GM18508 (cell line): ENCODE measurements around the gene ARL16.

Source experiments
- ATAC-seq: cut with Tn5 transposase; IDR thresholded peaks from one replicate; pipeline ENCODE4 v1.9.1; 2021; ENCODE audit warnings: moderate number of reproducible peaks; ENCODE audit not compliant: insufficient read depth, unreplicated experiment

The ARL16 gene

GRCh38 chr17:81683584-81684441 is at the start of gene ARL16, which contains the start of gene HGS:
TSS of gene ARL16 (minus strand) at chr17:81683797. CDS start at chr17:81683753, 44 bp downstream.
TSS of gene HGS (plus strand) at chr17:81684011. CDS start at chr17:81684067, 56 bp downstream.
- ATAC-seq = peak; percentile 86

DNA sequence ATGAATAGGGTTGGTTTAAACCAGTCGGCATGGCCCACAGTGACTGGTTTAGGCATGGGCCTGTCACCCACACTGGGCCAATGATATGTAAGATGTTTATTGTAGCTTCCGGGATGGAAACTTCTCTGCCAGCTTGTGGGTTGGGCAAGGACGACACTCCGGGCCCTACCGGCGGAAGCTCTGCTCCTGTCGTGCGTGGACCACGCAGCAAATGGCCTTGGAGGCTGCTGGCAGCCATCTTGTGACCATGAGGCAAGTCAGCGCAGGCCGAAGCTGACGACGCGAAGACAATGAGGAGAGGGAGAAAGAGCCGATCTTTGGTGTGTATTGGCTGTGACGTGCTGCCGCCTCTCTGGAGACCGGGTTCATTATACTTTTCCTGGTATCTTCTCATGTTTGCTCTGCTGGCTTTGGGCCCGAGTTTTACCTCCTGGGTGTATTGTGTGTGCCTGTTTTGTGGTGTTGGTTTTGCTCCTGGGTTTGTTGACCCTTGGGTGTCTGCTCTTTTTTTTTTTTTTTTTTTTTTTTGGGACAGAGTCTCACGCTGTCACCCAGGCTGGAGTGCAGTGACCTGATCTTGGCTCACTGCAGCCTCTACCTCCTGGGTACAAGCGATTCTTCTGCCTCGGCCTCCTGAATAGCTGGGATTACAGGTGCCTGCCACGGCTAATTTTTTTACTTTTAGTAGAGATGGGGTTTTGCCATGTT is 43.9 kb upstream of the ARL16 start:
- no peak for ATAC-seq

- no peak for ATAC-seq
Measured at GRCh38 chr17:81726004-81726403, 42.4 kb upstream of the ARL16 start.

DNA sequence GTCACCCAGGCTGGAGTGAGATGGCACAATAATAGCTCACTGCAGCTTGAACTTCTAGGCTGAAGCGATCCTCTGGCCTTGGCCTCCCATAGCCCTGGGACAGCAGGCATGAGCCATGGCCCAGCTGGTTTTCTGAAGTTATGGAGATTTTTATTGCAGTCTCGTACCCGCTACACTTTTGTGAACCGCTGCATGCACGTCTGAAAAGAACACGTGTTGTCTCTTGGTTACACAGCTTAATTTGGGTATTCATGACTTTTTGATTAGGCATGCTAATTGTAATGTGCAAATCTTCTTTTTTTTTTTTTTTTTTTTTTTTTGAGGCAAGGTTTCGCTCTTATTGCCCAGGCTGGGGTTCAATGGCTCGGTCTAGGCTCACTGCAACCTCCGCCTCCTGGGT is 41.8 kb upstream of the ARL16 start:
- ATAC-seq = no peak

DNA sequence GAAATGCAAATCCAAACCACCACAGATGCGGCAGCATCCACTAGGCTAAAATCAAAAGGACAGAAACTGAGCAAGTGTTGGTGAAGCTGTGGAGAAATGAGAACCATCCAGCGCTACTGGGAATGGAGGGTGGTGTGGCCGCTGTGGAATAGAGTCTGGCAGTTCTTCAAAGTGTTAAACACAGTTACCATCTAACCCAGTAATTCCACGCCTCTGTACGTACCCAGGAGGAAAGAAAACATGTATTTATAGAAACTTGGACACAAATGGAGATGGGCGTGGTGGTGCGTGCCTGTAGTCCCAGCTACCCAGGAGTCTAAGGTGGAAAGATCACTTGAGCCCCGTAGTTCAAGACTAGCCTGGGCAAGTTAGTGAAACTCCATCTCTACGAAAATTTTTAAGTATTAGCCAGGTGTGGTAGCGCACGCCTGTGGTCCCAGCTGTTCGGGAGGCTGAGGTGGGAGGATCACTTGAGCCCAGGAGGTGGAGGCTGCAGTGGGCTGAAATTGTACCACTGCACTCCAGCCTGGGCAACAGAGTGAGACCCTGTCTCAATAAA is 40.1 kb upstream of the ARL16 start:
- ATAC-seq = no peak

GRCh38 chr17:81722184-81723120 is 38.9 kb upstream of the ARL16 start:
- ATAC-seq = no peak

- ATAC-seq = no peak
Measured at GRCh38 chr17:81720267-81721071, 36.9 kb upstream of the ARL16 start.

- no peak for ATAC-seq
Measured at GRCh38 chr17:81719410-81720266, 36.0 kb upstream of the ARL16 start.

DNA sequence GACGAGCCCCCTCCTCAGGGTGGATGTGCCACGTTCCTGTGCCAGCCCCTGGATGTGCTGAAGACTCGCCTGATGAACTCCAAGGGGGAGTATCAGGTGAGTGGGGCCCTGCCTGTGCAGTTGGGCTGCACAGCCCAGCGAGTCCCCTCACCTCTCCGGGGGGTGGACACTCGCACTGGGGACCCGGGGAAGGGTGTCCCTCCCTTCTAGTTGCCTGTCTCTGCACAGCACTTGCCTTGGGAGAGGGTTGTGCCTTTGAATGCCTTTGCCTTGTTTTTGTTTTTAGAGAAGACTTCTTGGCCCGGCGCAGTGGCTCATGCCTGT is 34.1 kb upstream of the ARL16 start:
- no peak for ATAC-seq

GRCh38 chr17:81717049-81717765 is 33.6 kb upstream of the ARL16 start:
- ATAC-seq = no peak

- no peak for ATAC-seq
Measured at GRCh38 chr17:81716674-81716996, 33.0 kb upstream of the ARL16 start.

GRCh38 chr17:81715872-81716673 is 32.5 kb upstream of the ARL16 start:
- no peak for ATAC-seq

DNA sequence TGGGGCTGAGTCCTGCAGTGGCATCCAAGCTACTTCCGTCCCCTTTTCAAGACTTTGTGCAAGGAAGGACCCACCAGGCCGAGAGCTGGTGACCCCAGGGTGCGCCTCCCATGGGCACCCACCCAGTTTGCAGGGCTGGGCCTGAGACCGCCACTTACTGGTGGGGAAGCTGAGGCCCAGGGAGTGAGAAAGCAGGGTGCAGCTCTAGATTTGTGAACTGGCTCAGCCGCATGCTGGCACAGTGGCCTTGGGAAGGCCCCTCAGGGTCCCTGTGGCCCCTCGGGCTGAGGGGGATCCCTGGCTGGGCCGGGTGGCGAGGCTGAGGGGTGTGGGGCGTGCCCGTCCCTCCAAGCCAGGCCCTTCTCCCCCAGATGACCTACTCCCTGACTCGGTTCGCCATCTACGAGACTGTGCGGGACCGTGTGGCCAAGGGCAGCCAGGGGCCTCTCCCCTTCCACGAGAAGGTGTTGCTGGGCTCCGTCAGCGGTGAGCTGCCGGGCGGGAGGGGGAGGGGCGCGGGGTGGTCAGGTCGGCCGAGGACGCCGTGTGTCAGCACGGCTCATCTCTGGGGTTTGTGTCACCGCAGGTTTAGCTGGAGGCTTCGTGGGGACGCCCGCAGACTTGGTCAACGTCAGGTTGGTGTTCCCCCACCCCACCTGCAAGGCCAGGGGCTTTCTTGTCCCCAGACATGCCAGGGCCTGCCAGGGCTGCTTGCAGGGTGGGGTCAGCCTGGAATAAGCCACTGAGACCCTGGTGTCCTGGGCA is 31.7 kb upstream of the ARL16 start:
- ATAC-seq = no peak

- no peak for ATAC-seq
Measured at GRCh38 chr17:81714412-81715106, 31.0 kb upstream of the ARL16 start.

- ATAC-seq = no peak
Measured at GRCh38 chr17:81713556-81714411, 30.2 kb upstream of the ARL16 start.
